ENCODE data around the gene PDE1C.
"Not testable (repeated sequence)": the region's sequence is repeated elsewhere in the genome, so short reads cannot be mapped to it uniquely, and the experiment has no call there.

Gene PDE1C

GRCh38 chr7:32042900-32043299, 27.3 kb downstream of the PDE1C start:
- peak; percentile 37 for DNase-seq

GRCh38 chr7:32039000-32039756, 31.0 kb downstream of the PDE1C start:
- peak; percentile 49 for DNase-seq

GRCh38 chr7:32037650-32038198, 32.5 kb downstream of the PDE1C start:
- no peak for DNase-seq

- DNase-seq: no peak
Observed at GRCh38 chr7:32036557-32036956, 33.6 kb downstream of the PDE1C start.

GRCh38 chr7:32034052-32034451, 36.2 kb downstream of the PDE1C start:
- peak; percentile 99 for DNase-seq

- DNase-seq: peak; percentile 59
Observed at GRCh38 chr7:32033006-32033405, 37.2 kb downstream of the PDE1C start.

GRCh38 chr7:32032211-32032610, 38.0 kb downstream of the PDE1C start:
- no peak for DNase-seq

- DNase-seq: no peak
Observed at GRCh38 chr7:32030904-32031692, 39.1 kb downstream of the PDE1C start.

- DNase-seq: no peak
Observed at GRCh38 chr7:32026083-32026425, 44.2 kb downstream of the PDE1C start.

- DNase-seq: no peak
Observed at GRCh38 chr7:32025381-32026082, 44.7 kb downstream of the PDE1C start.

GRCh38 chr7:32023376-32023775, 46.8 kb downstream of the PDE1C start:
- DNase-seq: no peak

- DNase-seq: no peak
Observed at GRCh38 chr7:32022966-32023365, 47.2 kb downstream of the PDE1C start.

GRCh38 chr7:32020551-32021159, 49.6 kb downstream of the PDE1C start:
- DNase-seq: no peak

GRCh38 chr7:32018845-32019578, 51.2 kb downstream of the PDE1C start:
- DNase-seq: no peak

- no peak for DNase-seq
Observed at GRCh38 chr7:32015133-32015532, 55.1 kb downstream of the PDE1C start.

GRCh38 chr7:32013471-32013870, 56.7 kb downstream of the PDE1C start:
- DNase-seq: not testable (repeated sequence)

- no peak for DNase-seq
Observed at GRCh38 chr7:32005577-32005976, 64.6 kb downstream of the PDE1C start.

GRCh38 chr7:32001948-32002347, 68.3 kb downstream of the PDE1C start:
- no peak for DNase-seq

GRCh38 chr7:31997423-31997822, 72.8 kb downstream of the PDE1C start:
- DNase-seq: no peak

- no peak for DNase-seq
Observed at GRCh38 chr7:31995134-31995533, 75.1 kb downstream of the PDE1C start.

GRCh38 chr7:31991846-31992245, 78.4 kb downstream of the PDE1C start:
- peak; percentile 13 for DNase-seq

- DNase-seq: no peak
Observed at GRCh38 chr7:31991406-31991805, 78.8 kb downstream of the PDE1C start.
